ENCODE measurements around the gene DAPK2. TPM values are rescaled to one million over a fixed set of nuclear protein-coding genes. Genes with fewer than 3 reads are reported as not detected.

DAPK2 gene
- total and polyA plus RNA-seq, 2 of the 4 experiments (the other 2 are of a cell fraction) = 0.34 to 0.36 TPM

DNA sequence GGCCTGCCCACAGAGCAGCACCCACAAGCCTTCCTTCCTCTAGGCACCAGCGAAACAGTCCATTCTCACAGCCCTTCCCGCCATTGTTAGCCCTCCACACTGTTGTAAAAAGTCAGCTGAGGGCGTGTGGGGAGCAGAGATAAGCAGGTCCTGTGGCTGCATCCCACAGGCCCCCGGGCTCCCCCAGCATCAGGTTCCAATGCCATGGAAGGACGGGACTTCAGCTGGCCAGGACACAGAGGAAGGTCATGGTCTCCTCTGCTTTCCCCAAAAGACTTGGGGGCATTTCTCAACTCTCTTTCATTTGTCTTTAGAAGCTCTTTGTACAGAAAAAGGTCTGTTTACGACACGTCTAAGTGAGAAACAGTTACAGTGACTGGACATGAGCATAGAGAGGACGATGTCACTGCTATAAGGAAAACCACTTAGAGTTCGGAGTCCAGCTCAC is 127.4 kb downstream of the DAPK2 start:
- H3K9ac ChIP-seq (ENCODE audit: low read depth, low read length) = no peak overlapping the region
- H2AK9ac ChIP-seq (replicated peaks; ENCODE audit: low read depth, low read length, poor library complexity) = no peak overlapping the region
- H2BK120ac ChIP-seq (ENCODE audit: low read depth, low read length) = no peak overlapping the region
- no peak overlapping the region for H4K91ac ChIP-seq (ENCODE audit: insufficient read depth, low read depth, low read length)
- H4K8ac ChIP-seq (ENCODE audit: low read depth in 2 of 2, low read length in 2 of 2) = no peak overlapping the region
- no peaks in the 10 kb centered on the region for H3K36me3 ChIP-seq (ENCODE audit: control insufficient read depth, insufficient read depth, low read length)
- ChIA-PET CTCF (no interaction called here), POLR2A (ENCODE audit: unreplicated experiment) (no interaction called here)
- H3K4me1 ChIP-seq (ENCODE audit: control insufficient read depth, insufficient read depth, low read length) = peaks cover 7% of the 10 kb centered on the region; the same call in 1 of the 2 replicates
- no peak overlapping the region for H3K4ac ChIP-seq (ENCODE audit: low read depth, low read length)
- no peak overlapping the region for H2BK15ac ChIP-seq (ENCODE audit: low read depth, low read length)
- no peak overlapping the region for H2AK5ac ChIP-seq (ENCODE audit: low read depth, low read length)
- no peak overlapping the region for H4K5ac ChIP-seq (ENCODE audit: low read depth, low read length)
- H3K14ac ChIP-seq (replicated peaks; ENCODE audit: low read depth, low read length) = no peak overlapping the region
- H2BK5ac ChIP-seq (ENCODE audit: low read depth, low read length, poor library complexity, severe bottlenecking) = no peak overlapping the region
- H3K79me1 ChIP-seq (ENCODE audit: low read depth in 1 of 2, low read length in 2 of 2) = no peaks in the 10 kb centered on the region
- no peak overlapping the region for H3K27ac ChIP-seq (ENCODE audit: insufficient read depth, low read length)
- H3K23ac ChIP-seq (ENCODE audit: low read depth, low read length) = no peak overlapping the region
- in situ Hi-C loops (cut with MboI; ENCODE audit: low sequenced_read_pairs) (no loop called here), dilution Hi-C loops (cut with HindIII; ENCODE audit: low sequenced_read_pairs, unreplicated experiment) (no loop called here), intact Hi-C loops (cut with micrococcal nuclease) (no loop called here)
- no peak overlapping the region for H2BK20ac ChIP-seq (ENCODE audit: low read depth, low read length)
- H3K18ac ChIP-seq (ENCODE audit: low read depth, low read length) = no peak overlapping the region
- H3K9me3 ChIP-seq (ENCODE audit: control insufficient read depth, insufficient read depth, low read length) = no peaks in the 10 kb centered on the region
- H3K56ac ChIP-seq (ENCODE audit: extremely low read depth, insufficient read depth, low read length) = no peak overlapping the region
- H4K20me1 ChIP-seq (ENCODE audit: insufficient read depth, low read length) = no peaks in the 10 kb centered on the region
- no peak for DNase-seq
- no peak for ATAC-seq (ENCODE audit: low read depth)
- H3K27me3 ChIP-seq (ENCODE audit: control insufficient read depth, insufficient read depth, low read length) = peaks cover 8% of the 10 kb centered on the region
- no TSS peak for BruUV-seq (replicated peaks)
- no peak overlapping the region for H2AFZ ChIP-seq (replicated peaks; ENCODE audit: low read length, poor library complexity)
- no peak overlapping the region for H3K4me3 ChIP-seq (ENCODE audit: insufficient read depth, low read depth, low read length)
- no peaks in the 10 kb centered on the region; the same call in 1 of the 2 replicates for H3K9me1 ChIP-seq (ENCODE audit: insufficient read depth, low read length)
- H3K4me2 ChIP-seq (ENCODE audit: low read depth, low read length) = no peak overlapping the region
- no peak for TF ChIP-seq MAZ (IDR thresholded peaks at IDR 0.05; ENCODE audit: borderline replicate concordance, low read depth, low read length)
- no peak for TF ChIP-seq CEBPB (IDR thresholded peaks at IDR 0.05; ENCODE audit: low read depth, low read length)
- TF ChIP-seq MXI1 (IDR thresholded peaks at IDR 0.05; ENCODE audit: borderline replicate concordance, low read depth, low read length) = no peak
- TF ChIP-seq RAD21 (IDR thresholded peaks at IDR 0.05; ENCODE audit: low read length) = no peak
- TF ChIP-seq SMC3 (IDR thresholded peaks at IDR 0.05; ENCODE audit: low read depth, low read length) = no peak
- TF ChIP-seq POLR2A (IDR thresholded peaks at IDR 0.05; ENCODE audit: low read depth, low read length) = no peak
- 74% methylated on average over 6 of the region's 9 CpGs; no CpG with 5 or more reads in 1 of the 2 experiments for WGBS, 2 experiments (ENCODE audit: extremely low coverage in 2 of 2, insufficient read length in 1 of 2)
